ENCODE data around the gene PPP2R5D.
"Not testable (repeated sequence)": the region's sequence is repeated elsewhere in the genome, so short reads cannot be mapped to it uniquely, and the experiment has no call there.

The PPP2R5D gene

DNA sequence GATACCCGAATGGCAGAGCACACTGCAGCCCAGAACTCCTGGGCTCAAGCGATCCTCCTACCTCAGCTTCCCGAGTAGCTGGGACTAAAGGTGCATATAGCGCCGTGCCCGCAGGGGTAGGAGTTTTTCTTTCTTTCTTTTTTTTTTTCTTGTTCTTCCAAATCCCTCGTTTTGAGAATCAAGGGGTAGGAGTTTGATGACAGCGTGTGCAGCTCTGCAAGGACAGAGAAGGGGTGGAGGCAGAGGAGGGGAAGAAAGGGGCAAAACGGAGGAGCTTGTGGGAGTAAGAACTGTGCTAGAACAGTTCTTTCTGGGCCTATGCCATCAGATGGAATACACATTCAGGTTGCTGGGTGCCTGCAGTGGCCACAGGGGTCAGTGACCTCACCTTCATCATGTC lies 52.3 kb downstream of the PPP2R5D start:
- TF ChIP-seq, protein P1, sequence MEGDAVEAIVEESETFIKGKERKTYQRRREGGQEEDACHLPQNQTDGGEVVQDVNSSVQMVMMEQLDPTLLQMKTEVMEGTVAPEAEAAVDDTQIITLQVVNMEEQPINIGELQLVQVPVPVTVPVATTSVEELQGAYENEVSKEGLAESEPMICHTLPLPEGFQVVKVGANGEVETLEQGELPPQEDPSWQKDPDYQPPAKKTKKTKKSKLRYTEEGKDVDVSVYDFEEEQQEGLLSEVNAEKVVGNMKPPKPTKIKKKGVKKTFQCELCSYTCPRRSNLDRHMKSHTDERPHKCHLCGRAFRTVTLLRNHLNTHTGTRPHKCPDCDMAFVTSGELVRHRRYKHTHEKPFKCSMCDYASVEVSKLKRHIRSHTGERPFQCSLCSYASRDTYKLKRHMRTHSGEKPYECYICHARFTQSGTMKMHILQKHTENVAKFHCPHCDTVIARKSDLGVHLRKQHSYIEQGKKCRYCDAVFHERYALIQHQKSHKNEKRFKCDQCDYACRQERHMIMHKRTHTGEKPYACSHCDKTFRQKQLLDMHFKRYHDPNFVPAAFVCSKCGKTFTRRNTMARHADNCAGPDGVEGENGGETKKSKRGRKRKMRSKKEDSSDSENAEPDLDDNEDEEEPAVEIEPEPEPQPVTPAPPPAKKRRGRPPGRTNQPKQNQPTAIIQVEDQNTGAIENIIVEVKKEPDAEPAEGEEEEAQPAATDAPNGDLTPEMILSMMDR (IDR thresholded peaks at IDR 0.05; ENCODE audit: low read length, missing control alignments) = no peak
- H3K4me3 ChIP-seq (replicated peaks; ENCODE audit: low read depth, low read length) = no peak overlapping the region
- no peak for DNase-seq (ENCODE audit: low read depth)

DNA sequence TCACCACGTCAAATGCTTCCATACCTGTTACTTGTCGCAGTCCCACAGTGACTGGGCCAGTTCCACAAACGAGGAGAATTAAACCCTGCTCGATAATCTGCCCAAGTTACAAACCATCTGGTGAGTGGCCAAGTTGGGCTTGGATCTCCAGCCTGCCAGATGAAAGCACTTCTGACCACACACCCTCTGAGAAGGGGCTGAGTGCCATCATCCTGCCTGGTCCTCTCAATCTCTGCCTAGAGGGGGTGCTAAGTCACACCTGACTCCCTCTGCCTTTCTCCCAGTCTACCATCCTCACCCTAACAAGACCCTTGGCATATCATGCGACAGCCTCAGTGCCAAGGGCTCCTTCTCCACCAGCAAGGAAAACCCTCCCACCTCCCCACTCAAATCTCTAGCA lies 52.8 kb downstream of the PPP2R5D start:
- H3K4me3 ChIP-seq (replicated peaks; ENCODE audit: low read depth, low read length) = no peak overlapping the region
- no peak for DNase-seq (ENCODE audit: low read depth)
- TF ChIP-seq, protein P1 (IDR thresholded peaks at IDR 0.05; ENCODE audit: low read length, missing control alignments) = no peak

DNA sequence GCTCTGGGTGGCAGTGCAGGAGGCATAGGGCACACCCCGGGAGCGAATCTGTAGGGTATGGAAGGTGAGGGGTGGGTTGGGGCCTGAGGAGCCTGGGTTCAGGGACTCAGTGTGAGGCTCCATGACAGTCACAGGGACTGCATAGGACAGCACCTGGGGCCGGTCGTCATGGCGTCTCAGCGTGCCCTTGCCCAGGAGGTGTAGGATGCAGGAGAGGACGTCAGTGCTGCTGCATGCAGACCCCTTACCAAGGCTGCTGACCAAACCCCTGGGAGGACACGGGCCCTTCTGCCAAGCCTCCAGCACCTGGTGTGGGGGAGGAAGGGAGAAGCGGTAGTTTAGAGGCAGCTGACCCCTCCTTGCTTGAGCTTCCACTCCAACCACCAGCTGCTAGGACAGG lies 53.3 kb downstream of the PPP2R5D start:
- no peak for DNase-seq (ENCODE audit: low read depth)
- H3K4me3 ChIP-seq (replicated peaks; ENCODE audit: low read depth, low read length) = no peak overlapping the region
- TF ChIP-seq, protein P1 (IDR thresholded peaks at IDR 0.05; ENCODE audit: low read length, missing control alignments) = no peak

GRCh38 chr6:43038727-43039126 lies 54.4 kb downstream of the PPP2R5D start:
- TF ChIP-seq, protein P1 (IDR thresholded peaks at IDR 0.05; ENCODE audit: low read length, missing control alignments) = no peak
- no peak for DNase-seq (ENCODE audit: low read depth)
- no peak overlapping the region for H3K4me3 ChIP-seq (replicated peaks; ENCODE audit: low read depth, low read length)

DNA sequence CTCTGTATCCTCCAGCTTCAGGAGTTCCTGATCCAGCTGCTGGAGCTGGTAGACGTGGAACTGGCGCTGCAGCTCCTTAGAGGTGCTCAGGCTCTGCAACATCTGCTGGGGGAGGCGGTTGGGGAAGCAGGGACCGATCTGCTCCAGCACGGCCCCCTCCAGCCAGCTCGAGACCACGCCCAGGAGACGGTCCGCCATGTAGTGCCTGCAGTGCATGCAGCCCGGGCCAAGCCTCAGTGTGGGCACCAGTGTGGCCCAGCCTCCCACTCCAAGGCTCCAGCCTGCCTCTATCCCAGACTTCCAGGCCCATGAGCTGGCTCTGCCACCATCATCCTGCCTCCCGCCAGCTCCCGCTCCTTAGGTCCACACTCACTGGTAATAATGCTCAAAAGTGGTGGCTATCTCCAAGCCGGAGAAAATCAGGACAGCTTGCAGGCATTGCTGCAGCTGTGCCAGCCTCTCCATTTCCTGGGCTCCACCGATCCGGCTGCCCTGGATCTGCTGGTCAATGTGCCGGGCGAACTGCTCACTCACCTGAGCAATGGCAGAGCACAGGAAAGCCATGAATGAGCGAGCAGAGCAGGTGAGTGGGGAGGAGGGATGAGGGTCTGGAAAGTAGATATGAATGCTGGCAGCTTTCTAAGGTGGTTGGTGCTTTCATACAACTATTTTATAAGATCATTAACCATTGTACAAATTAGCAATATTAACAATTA lies 56.3 kb downstream of the PPP2R5D start:
- H3K4me3 ChIP-seq (replicated peaks; ENCODE audit: low read depth, low read length) = no peak overlapping the region
- TF ChIP-seq, protein P1 (IDR thresholded peaks at IDR 0.05; ENCODE audit: low read length, missing control alignments) = no peak
- DNase-seq (ENCODE audit: low read depth) = no peak

DNA sequence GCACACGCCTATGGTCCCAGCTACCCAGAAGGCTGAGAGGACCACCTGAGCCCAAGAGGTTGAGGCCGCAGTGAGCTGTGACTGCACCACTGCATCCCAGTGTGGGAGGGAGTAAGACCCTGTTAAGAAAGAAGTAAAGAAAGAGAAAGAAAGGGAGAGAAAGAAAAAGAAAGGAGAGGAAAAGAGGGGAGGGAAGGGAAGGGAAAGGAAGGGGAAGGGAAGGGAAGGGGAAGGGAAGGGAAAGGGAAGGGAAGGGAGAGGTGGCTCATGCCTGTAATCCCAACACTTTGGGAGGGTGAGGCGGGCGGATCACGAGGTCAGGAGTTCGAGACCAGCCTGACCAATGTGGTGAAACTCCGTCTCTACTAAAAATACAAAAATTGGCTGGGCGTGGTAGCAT lies 57.1 kb downstream of the PPP2R5D start:
- DNase-seq (ENCODE audit: low read depth); H3K4me3 ChIP-seq (replicated peaks; ENCODE audit: low read depth, low read length): not testable (repeated sequence)

DNA sequence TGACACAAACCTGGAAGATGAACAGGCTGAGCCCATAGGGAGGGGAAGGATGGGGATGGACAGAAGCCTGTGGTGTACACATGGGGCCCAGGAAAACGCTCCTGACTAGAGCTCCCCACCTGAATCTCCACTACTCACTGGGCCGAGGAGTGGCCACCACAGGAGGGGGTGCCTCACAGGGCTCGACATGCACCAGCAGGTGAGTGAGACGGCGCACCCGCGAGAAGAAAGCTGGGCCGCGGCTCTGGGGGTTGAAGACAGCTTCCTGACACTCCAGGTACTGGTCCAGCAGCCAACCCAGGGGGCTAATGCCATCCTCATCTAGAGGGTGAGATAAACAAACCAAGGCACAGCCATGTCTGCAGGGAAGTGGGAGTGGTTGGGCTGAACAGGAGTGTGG lies 58.9 kb downstream of the PPP2R5D start:
- TF ChIP-seq, protein P1 (IDR thresholded peaks at IDR 0.05; ENCODE audit: low read length, missing control alignments) = no peak
- H3K4me3 ChIP-seq (replicated peaks; ENCODE audit: low read depth, low read length) = no peak overlapping the region
- DNase-seq (ENCODE audit: low read depth) = no peak
